COLO668 (cell line): Measurements from ENCODE around the gene RHOH.
"Not testable (repeated sequence)": the region's sequence is repeated elsewhere in the genome, so short reads cannot be mapped to it uniquely, and the experiment has no call there.

Experiments used
- DNase-seq: peaks from one replicate; lab custom pipeline; 2025; ENCODE audit not compliant: unreplicated experiment; lab: John Stamatoyannopoulos, UW

Gene RHOH

DNA sequence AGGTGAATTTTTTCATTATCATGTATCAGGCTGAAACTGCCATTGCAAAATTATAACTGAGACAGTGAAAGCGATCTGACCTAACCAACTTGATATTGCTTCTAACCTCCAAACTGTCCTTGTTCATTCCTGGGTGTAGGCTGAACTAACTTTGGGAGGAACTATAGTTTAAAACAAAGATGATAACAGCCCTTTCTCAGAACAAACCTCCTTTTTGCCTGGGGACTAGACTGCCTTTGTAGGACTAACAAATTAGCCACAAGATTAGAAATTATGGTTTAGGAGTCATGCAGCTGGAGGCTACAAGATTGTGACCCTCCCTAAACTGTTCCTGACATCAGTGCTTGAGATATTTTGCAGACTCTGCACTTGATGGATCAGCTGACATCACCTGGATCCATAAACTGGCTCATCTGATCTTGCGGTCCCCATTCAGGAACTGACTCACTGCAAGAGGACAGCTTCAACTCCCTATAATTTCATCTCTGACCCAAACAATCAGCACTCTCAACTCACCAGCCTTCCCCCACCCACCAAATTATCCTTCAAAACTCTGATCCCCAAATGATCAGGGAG is 93.9 kb downstream of the RHOH start:
- DNase-seq: not testable (repeated sequence)

DNA sequence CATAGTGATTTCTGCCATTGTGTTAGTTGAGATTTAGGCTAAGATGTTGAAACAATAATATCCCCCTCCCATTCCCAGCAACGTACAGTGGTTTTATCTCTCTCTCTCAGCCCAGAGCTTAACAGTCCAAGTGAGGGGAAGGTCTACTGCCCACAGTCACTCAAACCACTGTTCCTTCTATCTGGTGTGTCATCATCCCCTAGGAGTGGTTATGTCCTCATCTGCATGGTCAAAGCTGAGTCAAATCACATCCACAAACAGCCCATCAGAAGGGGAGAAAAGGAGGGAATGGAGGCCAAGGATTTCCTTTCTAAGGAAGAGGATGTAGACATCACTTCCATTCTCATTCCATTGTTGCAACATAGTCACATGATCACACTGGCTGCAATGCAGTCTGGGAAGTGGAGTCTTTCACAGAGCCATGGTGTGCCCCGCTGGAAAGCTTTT is 95.5 kb downstream of the RHOH start:
- DNase-seq: no peak

DNA sequence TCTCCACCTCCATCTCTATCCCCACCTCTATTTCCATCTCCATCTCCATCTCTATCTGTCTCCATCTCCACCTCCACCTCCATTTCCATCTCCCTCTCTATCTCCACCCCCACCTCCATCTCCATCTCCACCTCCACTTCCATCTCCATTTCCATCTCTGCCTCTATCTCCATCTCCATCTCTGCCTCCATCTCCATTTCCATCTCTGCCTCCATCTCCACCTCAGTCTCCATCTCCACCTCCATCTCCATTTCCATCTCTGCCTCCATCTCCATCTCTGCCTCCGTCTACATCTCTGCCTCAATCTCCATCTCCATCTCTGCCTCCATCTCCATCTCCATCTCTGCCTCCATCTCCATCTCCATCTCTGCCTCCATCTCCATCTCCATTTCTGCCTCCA is 97.5 kb downstream of the RHOH start:
- DNase-seq: no peak

DNA sequence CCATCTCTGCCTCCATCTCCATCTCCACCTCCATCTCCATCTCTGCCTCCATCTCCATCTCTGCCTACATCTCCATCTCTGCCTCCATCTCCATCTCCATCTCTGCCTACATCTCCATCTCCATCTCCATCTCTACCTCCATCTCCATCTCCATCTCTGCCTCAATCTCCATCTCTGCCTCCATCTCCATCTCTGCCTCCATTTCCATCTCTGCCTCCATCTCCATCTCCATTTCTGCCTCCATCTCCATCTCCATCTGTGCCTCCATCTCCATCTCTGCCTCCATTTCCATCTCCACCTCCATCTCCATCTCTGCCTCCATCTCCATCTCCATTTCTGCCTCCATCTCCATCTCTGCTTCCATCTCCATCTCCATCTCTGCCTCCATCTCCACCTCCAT is 98.2 kb downstream of the RHOH start:
- DNase-seq: not testable (repeated sequence)

DNA sequence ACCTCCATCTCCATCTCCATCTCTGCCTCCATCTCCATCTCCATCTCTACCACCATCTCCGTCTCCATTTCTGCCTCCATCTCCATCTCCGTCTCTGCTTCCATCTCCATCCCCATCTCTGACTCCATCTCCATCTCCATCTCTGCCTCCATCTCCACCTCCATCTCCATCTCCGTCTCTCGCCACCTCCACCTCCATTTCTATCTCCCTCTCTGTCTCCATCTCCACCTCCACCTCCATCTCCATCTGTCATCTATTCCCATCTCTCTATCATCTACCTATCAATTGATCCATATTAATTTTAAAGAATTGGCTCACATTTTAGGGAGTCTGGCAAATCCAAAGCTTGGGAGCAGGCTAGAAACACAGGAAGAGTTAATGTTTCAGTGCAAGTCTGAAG is 98.7 kb downstream of the RHOH start:
- no peak for DNase-seq
